Peyer's patch (tissue), 4 donors: ENCODE results near the gene OR10H4.

ENCODE experiments used
- POLR2A ChIP-seq, 2 donors: fragments of 450-650 bp; IDR thresholded peaks; one replicate each; pipeline ENCODE4 v1.5.1; 2017; ENCODE audit warnings: antibody characterized with exemption in 2 of 2, mild to moderate bottlenecking in 2 of 2, moderate library complexity in 2 of 2
- TF ChIP-seq, protein P1 (sequence below), 6 experiments: fragments of 450-650 bp in 4 of 6; fragments of 200-600 bp in 2 of 6; sonication (generic) in 1 of 6; IDR thresholded peaks; one replicate each; pipeline ENCODE4 v1.5.1; 2017 to 2019; ENCODE audit warnings: antibody characterized with exemption in 6 of 6, mild to moderate bottlenecking in 3 of 6, moderate library complexity in 1 of 6

DNA sequence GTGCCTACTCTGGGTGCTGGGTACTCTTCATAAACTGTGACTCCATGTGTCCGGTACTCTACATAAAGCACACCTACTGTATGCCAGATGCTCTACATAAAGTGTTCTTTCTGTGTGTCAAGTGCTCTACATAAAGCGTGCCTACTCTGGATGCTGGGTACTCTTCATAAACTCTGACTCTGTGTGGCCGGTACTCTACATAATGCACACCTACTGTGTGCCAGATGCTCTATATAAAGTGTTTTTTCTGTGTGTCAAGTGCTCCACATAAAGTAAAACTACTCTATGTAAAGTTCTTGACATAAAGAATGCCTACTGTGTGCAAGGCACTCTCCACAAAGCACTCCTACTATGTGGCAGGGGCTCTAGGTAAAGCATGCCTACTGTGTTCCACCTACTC lies 12.6 kb upstream of the OR10H4 start:
- no peak for TF ChIP-seq POLR2A (IDR thresholded peaks at IDR 0.05)
- TF ChIP-seq, protein P1, sequence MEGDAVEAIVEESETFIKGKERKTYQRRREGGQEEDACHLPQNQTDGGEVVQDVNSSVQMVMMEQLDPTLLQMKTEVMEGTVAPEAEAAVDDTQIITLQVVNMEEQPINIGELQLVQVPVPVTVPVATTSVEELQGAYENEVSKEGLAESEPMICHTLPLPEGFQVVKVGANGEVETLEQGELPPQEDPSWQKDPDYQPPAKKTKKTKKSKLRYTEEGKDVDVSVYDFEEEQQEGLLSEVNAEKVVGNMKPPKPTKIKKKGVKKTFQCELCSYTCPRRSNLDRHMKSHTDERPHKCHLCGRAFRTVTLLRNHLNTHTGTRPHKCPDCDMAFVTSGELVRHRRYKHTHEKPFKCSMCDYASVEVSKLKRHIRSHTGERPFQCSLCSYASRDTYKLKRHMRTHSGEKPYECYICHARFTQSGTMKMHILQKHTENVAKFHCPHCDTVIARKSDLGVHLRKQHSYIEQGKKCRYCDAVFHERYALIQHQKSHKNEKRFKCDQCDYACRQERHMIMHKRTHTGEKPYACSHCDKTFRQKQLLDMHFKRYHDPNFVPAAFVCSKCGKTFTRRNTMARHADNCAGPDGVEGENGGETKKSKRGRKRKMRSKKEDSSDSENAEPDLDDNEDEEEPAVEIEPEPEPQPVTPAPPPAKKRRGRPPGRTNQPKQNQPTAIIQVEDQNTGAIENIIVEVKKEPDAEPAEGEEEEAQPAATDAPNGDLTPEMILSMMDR (IDR thresholded peaks at IDR 0.05), result no peak
